ENCODE data around the gene FRMD7.

Gene FRMD7

GRCh38 chrX:132033166-132033565, 94.7 kb downstream of the FRMD7 start:
- no peak for DNase-seq (ENCODE audit: low read depth)

- no peak for DNase-seq (ENCODE audit: low read depth)
Measured at GRCh38 chrX:132031867-132032266, 96.0 kb downstream of the FRMD7 start.

GRCh38 chrX:132030264-132030663, 97.6 kb downstream of the FRMD7 start:
- DNase-seq (ENCODE audit: low read depth) = no peak

Data from stimulated activated CD8-positive, alpha-beta memory T cell treated with anti-CD3 and anti-CD28 coated beads, Interleukin-15, amount 100 ng/mL, for 1 hour (primary cell).